Measurements from ENCODE around the gene TST. TPM values are rescaled to one million over a fixed set of nuclear protein-coding genes. Genes with fewer than 3 reads are reported as not detected.

Gene TST
- total and polyA plus RNA-seq, 2 donors (not counting 1 experiment from before 2014, with no cell fraction given) = 1.4 to 5.9 TPM

DNA sequence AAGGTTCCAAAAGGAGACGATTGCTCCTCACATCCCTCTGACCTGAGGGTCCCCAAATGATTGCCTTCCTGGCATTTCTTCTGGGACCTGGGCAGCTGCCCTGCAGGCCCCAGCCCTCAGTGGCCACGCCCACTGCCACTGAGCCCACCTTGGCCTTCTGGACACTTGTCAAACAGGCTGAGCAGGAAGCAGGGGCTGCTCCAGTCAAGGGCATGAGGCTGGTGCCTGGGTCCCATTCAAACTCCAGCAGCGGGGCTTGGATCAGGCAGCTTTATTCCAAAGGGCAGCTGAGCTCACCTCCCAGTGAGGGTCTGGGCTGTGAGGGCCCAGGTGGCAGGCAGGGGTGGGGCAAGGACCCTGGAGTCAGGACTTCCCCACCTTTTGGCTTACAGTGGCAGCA is 45.9 kb upstream of the TST start:
- Histone ChIP-seq H2AFZ (ENCODE audit: insufficient read depth, low read depth, low read length, poor library complexity, severe bottlenecking) (no peak overlapping the region), H4K20me1 (ENCODE audit: control insufficient read depth, insufficient read depth, low read length, poor library complexity, severe bottlenecking) (no peaks in the 10 kb centered on the region), H3K4me2 (replicated peaks; ENCODE audit: low read depth, low read length, poor library complexity, severe bottlenecking) (no peak overlapping the region), H3K27ac (ENCODE audit: low read length in 2 of 2) (no peak overlapping the region), H3K4me3 (ENCODE audit: control extremely low read depth in 1 of 5, extremely low read depth in 1 of 5, insufficient read depth in 1 of 5, low read depth in 2 of 5, low read length in 4 of 5) (no peak overlapping the region), H3K9me3 (ENCODE audit: control extremely low read depth in 1 of 3, control insufficient read depth in 2 of 3, insufficient read depth in 1 of 3, low read length in 2 of 3) (no peaks in the 10 kb centered on the region), H3K27me3 (replicated peaks in 1 of 4; ENCODE audit: control extremely low read depth in 1 of 4, control insufficient read depth in 3 of 4, insufficient read depth in 4 of 4, low read length in 3 of 4) (peaks cover 0 to 24% (median 8%) of the 10 kb centered on the region in 4 experiments), H3K9ac (ENCODE audit: low read length) (no peak overlapping the region), H3K36me3 (replicated peaks in 1 of 2; ENCODE audit: control extremely low read depth in 1 of 2, control insufficient read depth in 1 of 2, extremely low read depth in 1 of 2, insufficient read depth in 2 of 2, low read length in 1 of 2) (peaks cover 0 to 7% of the 10 kb centered on the region in 2 experiments), H3K4me1 (ENCODE audit: control insufficient read depth in 2 of 2, insufficient read depth in 2 of 2, low read length in 2 of 2) (no peaks in the 10 kb centered on the region), H3K79me2 (ENCODE audit: control insufficient read depth, insufficient read depth, low read length) (no peaks in the 10 kb centered on the region)
- no peaks in the 10 kb centered on the region for H3K4me1 Mint-ChIP-seq
- H3K9me3 Mint-ChIP-seq (ENCODE audit: insufficient read depth) = no peaks in the 10 kb centered on the region
- H3K27ac Mint-ChIP-seq = no peak overlapping the region
- H3K4me3 Mint-ChIP-seq = no peak overlapping the region
- no peak for ATAC-seq (ENCODE audit: low read depth)
- H3K27me3 Mint-ChIP-seq = peaks cover 18% of the 10 kb centered on the region
- ChIA-PET POLR2A (no interaction called here), CTCF (no interaction called here)
- TF ChIP-seq, protein P1, sequence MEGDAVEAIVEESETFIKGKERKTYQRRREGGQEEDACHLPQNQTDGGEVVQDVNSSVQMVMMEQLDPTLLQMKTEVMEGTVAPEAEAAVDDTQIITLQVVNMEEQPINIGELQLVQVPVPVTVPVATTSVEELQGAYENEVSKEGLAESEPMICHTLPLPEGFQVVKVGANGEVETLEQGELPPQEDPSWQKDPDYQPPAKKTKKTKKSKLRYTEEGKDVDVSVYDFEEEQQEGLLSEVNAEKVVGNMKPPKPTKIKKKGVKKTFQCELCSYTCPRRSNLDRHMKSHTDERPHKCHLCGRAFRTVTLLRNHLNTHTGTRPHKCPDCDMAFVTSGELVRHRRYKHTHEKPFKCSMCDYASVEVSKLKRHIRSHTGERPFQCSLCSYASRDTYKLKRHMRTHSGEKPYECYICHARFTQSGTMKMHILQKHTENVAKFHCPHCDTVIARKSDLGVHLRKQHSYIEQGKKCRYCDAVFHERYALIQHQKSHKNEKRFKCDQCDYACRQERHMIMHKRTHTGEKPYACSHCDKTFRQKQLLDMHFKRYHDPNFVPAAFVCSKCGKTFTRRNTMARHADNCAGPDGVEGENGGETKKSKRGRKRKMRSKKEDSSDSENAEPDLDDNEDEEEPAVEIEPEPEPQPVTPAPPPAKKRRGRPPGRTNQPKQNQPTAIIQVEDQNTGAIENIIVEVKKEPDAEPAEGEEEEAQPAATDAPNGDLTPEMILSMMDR (IDR thresholded peaks at IDR 0.05) = no peak
- TF ChIP-seq EZH2 (IDR thresholded peaks at IDR 0.05; ENCODE audit: borderline replicate concordance, insufficient read depth, low read depth, low read length, poor library complexity, severe bottlenecking) = no peak
- intact Hi-C loops (cut with micrococcal nuclease) = no loop called here
- no peak for DNase-seq
- 81% methylated on average over 3 of the region's 3 CpGs for WGBS (ENCODE audit: insufficient coverage)

DNA sequence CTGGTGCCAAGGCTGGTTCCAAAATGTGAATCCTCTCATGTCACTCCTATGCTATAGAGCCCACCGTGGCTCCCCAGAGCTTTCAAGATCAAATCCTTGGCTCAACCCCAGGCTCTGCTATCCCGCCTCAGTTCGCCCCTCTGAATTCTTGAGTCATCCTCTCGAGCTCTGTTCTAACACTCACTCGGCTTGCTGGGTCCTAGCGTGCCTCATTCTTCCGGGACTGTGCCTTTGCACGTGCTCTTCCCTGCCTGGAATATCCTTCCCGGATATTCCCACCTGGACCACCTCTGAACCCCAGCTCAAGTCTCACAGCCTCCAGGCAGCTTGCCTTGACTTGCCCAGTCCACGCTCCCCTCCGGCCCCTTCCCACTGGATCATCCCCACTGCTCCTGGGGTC is 45.3 kb upstream of the TST start:
- WGBS (ENCODE audit: insufficient coverage) = 96% methylated on average over 11 of the region's 11 CpGs
- DNase-seq (no peak), ATAC-seq (ENCODE audit: low read depth) (no peak)
- H4K20me1 ChIP-seq (ENCODE audit: control insufficient read depth, insufficient read depth, low read length, poor library complexity, severe bottlenecking) = no peaks in the 10 kb centered on the region
- no peak overlapping the region for H3K27ac Mint-ChIP-seq
- no peaks in the 10 kb centered on the region for H3K4me1 Mint-ChIP-seq
- intact Hi-C loops (cut with micrococcal nuclease) = no loop called here
- H3K79me2 ChIP-seq (ENCODE audit: control insufficient read depth, insufficient read depth, low read length) = no peaks in the 10 kb centered on the region
- no peaks in the 10 kb centered on the region for H3K9me3 ChIP-seq (ENCODE audit: control extremely low read depth in 1 of 3, control insufficient read depth in 2 of 3, insufficient read depth in 1 of 3, low read length in 2 of 3)
- no peak overlapping the region for H2AFZ ChIP-seq (ENCODE audit: insufficient read depth, low read depth, low read length, poor library complexity, severe bottlenecking)
- no peak overlapping the region for H3K4me2 ChIP-seq (replicated peaks; ENCODE audit: low read depth, low read length, poor library complexity, severe bottlenecking)
- H3K27me3 Mint-ChIP-seq = peaks cover 12% of the 10 kb centered on the region
- no peak overlapping the region for H3K4me3 ChIP-seq (ENCODE audit: control extremely low read depth in 1 of 5, extremely low read depth in 1 of 5, insufficient read depth in 1 of 5, low read depth in 2 of 5, low read length in 4 of 5)
- H3K36me3 ChIP-seq (replicated peaks in 1 of 2; ENCODE audit: control extremely low read depth in 1 of 2, control insufficient read depth in 1 of 2, extremely low read depth in 1 of 2, insufficient read depth in 2 of 2, low read length in 1 of 2) = peaks cover 0 to 12% of the 10 kb centered on the region in 2 experiments
- peaks cover 0 to 18% (median 6%) of the 10 kb centered on the region in 4 experiments for H3K27me3 ChIP-seq (replicated peaks in 1 of 4; ENCODE audit: control extremely low read depth in 1 of 4, control insufficient read depth in 3 of 4, insufficient read depth in 4 of 4, low read length in 3 of 4)
- CTCF ChIA-PET = no interaction called here
- POLR2A ChIA-PET = no interaction called here
- H3K9ac ChIP-seq (ENCODE audit: low read length) = no peak overlapping the region
- TF ChIP-seq, protein P1 (IDR thresholded peaks at IDR 0.05) = no peak
- no peak for TF ChIP-seq EZH2 (IDR thresholded peaks at IDR 0.05; ENCODE audit: borderline replicate concordance, insufficient read depth, low read depth, low read length, poor library complexity, severe bottlenecking)
- H3K9me3 Mint-ChIP-seq (ENCODE audit: insufficient read depth) = no peaks in the 10 kb centered on the region
- no peak overlapping the region for H3K4me3 Mint-ChIP-seq
- no peak overlapping the region for H3K27ac ChIP-seq (ENCODE audit: low read length in 2 of 2)
- no peaks in the 10 kb centered on the region for H3K4me1 ChIP-seq (ENCODE audit: control insufficient read depth in 2 of 2, insufficient read depth in 2 of 2, low read length in 2 of 2)
